ENCODE results near the gene PSMG4. TPM values are rescaled to one million over a fixed set of nuclear protein-coding genes. Genes with fewer than 3 reads are reported as not detected.

PSMG4 gene
- total RNA-seq, 1 experiment from 2014 or later, result 51.9 TPM

DNA sequence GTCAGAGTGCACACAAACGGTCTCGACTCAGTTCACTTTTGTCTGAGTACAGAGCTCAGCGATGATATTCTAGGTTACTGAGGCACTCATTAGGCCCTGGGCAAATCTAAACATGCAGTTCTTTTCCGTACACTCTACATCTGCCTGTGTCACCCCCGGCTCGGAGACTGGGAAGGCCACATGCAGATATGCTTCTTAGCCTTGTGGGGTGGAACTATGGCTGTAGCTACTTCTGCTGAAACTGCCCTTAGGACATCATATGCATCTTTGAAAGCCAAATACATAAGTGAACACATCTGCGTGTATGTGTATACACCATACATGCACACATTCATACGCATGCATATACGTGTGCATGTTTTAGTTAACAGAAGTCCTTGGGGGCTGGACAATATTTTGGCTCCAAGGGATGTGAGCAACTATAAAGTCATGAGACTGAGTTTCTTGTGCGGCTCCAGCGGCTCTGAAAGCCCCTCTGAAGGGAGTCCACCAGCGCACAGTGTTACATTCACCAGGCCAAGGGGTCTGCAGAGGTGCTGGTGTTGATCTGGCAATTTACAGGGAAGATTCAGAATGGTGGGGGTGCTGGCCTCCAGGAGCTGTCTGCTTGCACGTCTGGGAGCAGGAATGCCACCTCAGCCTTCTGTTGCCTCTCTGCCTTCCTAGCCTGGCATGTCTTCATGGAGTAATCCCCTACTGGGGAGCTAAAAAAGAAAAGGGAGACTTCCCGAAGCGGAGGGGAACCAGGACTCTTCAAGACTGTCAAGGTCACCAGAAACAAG is 31.6 kb downstream of the PSMG4 start:
- no peaks in the 10 kb centered on the region for H3K9me2 ChIP-seq (replicated peaks; ENCODE audit: low read length)
- H3K4me2 ChIP-seq (ENCODE audit: low read length), result no peak overlapping the region
- POLR2A ChIA-PET (ENCODE audit: unreplicated experiment), result no interaction called here
- TF ChIP-seq EZH2phosphoT487 (IDR thresholded peaks at IDR 0.05; ENCODE audit: borderline replicate concordance, low read length) (no peak), EZH2 (IDR thresholded peaks at IDR 0.05; ENCODE audit: low read length, unreplicated experiment) (no peak)
- TF ChIP-seq, protein P1, sequence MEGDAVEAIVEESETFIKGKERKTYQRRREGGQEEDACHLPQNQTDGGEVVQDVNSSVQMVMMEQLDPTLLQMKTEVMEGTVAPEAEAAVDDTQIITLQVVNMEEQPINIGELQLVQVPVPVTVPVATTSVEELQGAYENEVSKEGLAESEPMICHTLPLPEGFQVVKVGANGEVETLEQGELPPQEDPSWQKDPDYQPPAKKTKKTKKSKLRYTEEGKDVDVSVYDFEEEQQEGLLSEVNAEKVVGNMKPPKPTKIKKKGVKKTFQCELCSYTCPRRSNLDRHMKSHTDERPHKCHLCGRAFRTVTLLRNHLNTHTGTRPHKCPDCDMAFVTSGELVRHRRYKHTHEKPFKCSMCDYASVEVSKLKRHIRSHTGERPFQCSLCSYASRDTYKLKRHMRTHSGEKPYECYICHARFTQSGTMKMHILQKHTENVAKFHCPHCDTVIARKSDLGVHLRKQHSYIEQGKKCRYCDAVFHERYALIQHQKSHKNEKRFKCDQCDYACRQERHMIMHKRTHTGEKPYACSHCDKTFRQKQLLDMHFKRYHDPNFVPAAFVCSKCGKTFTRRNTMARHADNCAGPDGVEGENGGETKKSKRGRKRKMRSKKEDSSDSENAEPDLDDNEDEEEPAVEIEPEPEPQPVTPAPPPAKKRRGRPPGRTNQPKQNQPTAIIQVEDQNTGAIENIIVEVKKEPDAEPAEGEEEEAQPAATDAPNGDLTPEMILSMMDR (conservative IDR thresholded peaks at IDR 0.05; ENCODE audit: low read depth, low read length), result no peak
- no peak overlapping the region for H3K27ac ChIP-seq (ENCODE audit: low read length)
- H3F3A ChIP-seq (ENCODE audit: low read length, unreplicated experiment), result no peaks in the 10 kb centered on the region
- H4K20me1 ChIP-seq (ENCODE audit: low read length), result no peaks in the 10 kb centered on the region
- intact Hi-C loops (cut with micrococcal nuclease), result no loop called here
- H3K36me3 ChIP-seq (ENCODE audit: low read depth, low read length), result no peaks in the 10 kb centered on the region
- no peaks in the 10 kb centered on the region for H3K27me3 ChIP-seq (ENCODE audit: low read length)
- no TSS peak for BruUV-seq (replicated peaks)
- DNase-seq, result no peak
- peaks cover 6% of the 10 kb centered on the region; the same call in 1 of the 2 replicates for H3K4me1 ChIP-seq (ENCODE audit: insufficient read depth, low read length)
- CTCF ChIA-PET, result no interaction called here
- no peaks in the 10 kb centered on the region for H3K9me3 ChIP-seq (ENCODE audit: low read length)
- H3K4me3 ChIP-seq (ENCODE audit: low read length), result no peak overlapping the region
- H3K9ac ChIP-seq (ENCODE audit: low read length), result no peak overlapping the region
- ATAC-seq, result no peak
- no peak overlapping the region for H2AFZ ChIP-seq (ENCODE audit: low read length)
- no peaks in the 10 kb centered on the region for H3K79me2 ChIP-seq (ENCODE audit: low read length)

GRCh38 chr6:3290931-3291211 is 32.1 kb downstream of the PSMG4 start:
- no peak for DNase-seq
- BruUV-seq (replicated peaks), result no TSS peak
- Histone ChIP-seq H3K9ac (ENCODE audit: low read length) (no peak overlapping the region), H3K36me3 (ENCODE audit: low read depth, low read length) (no peaks in the 10 kb centered on the region), H3K79me2 (ENCODE audit: low read length) (no peaks in the 10 kb centered on the region), H4K20me1 (ENCODE audit: low read length) (no peaks in the 10 kb centered on the region), H3K27me3 (ENCODE audit: low read length) (no peaks in the 10 kb centered on the region), H3K4me2 (ENCODE audit: low read length) (no peak overlapping the region), H3F3A (ENCODE audit: low read length, unreplicated experiment) (no peaks in the 10 kb centered on the region), H3K4me3 (ENCODE audit: low read length) (no peak overlapping the region), H2AFZ (ENCODE audit: low read length) (no peak overlapping the region), H3K9me2 (replicated peaks; ENCODE audit: low read length) (no peaks in the 10 kb centered on the region), H3K4me1 (ENCODE audit: insufficient read depth, low read length) (peaks cover 6% of the 10 kb centered on the region; the same call in 1 of the 2 replicates), H3K9me3 (ENCODE audit: low read length) (no peaks in the 10 kb centered on the region), H3K27ac (ENCODE audit: low read length) (no peak overlapping the region)
- intact Hi-C loops (cut with micrococcal nuclease), result no loop called here
- CTCF ChIA-PET, result no interaction called here
- TF ChIP-seq, protein P1 (conservative IDR thresholded peaks at IDR 0.05; ENCODE audit: low read depth, low read length), result no peak
- TF ChIP-seq EZH2phosphoT487 (IDR thresholded peaks at IDR 0.05; ENCODE audit: borderline replicate concordance, low read length), result no peak
- TF ChIP-seq EZH2 (IDR thresholded peaks at IDR 0.05; ENCODE audit: low read length, unreplicated experiment), result no peak
- POLR2A ChIA-PET (ENCODE audit: unreplicated experiment), result no interaction called here
- no peak for ATAC-seq

GRCh38 chr6:3291346-3291745 is 32.6 kb downstream of the PSMG4 start:
- H3K4me3 ChIP-seq (ENCODE audit: low read length), result no peak overlapping the region
- H3F3A ChIP-seq (ENCODE audit: low read length, unreplicated experiment), result no peaks in the 10 kb centered on the region
- no peak overlapping the region for H3K27ac ChIP-seq (ENCODE audit: low read length)
- ChIA-PET POLR2A (ENCODE audit: unreplicated experiment) (interaction anchor here (0.7 kb wide), 1 partner anchor 37 kb away, joined by 5 read pairs; no protein-coding TSS in a partner anchor), CTCF (no interaction called here)
- TF ChIP-seq, protein P1 (conservative IDR thresholded peaks at IDR 0.05; ENCODE audit: low read depth, low read length), result no peak
- no peak for TF ChIP-seq EZH2 (IDR thresholded peaks at IDR 0.05; ENCODE audit: low read length, unreplicated experiment)
- TF ChIP-seq EZH2phosphoT487 (IDR thresholded peaks at IDR 0.05; ENCODE audit: borderline replicate concordance, low read length), result no peak
- peaks cover 8% of the 10 kb centered on the region for H3K4me1 ChIP-seq (ENCODE audit: insufficient read depth, low read length)
- H2AFZ ChIP-seq (ENCODE audit: low read length), result no peak overlapping the region
- no peaks in the 10 kb centered on the region for H4K20me1 ChIP-seq (ENCODE audit: low read length)
- BruUV-seq (replicated peaks), result no TSS peak
- DNase-seq, result no peak
- intact Hi-C loops (cut with micrococcal nuclease), result no loop called here
- no peaks in the 10 kb centered on the region for H3K9me2 ChIP-seq (replicated peaks; ENCODE audit: low read length)
- no peaks in the 10 kb centered on the region for H3K9me3 ChIP-seq (ENCODE audit: low read length)
- H3K36me3 ChIP-seq (ENCODE audit: low read depth, low read length), result no peaks in the 10 kb centered on the region
- H3K79me2 ChIP-seq (ENCODE audit: low read length), result no peaks in the 10 kb centered on the region
- no peak for ATAC-seq
- no peak overlapping the region for H3K9ac ChIP-seq (ENCODE audit: low read length)
- H3K27me3 ChIP-seq (ENCODE audit: low read length), result no peaks in the 10 kb centered on the region
- H3K4me2 ChIP-seq (ENCODE audit: low read length), result no peak overlapping the region
